Activated T-helper 1 cell treated with anti-CD3 and anti-CD28 coated beads, Interleukin-2, amount 50 U/mL, for 16 hours (primary cell): ENCODE measurements around the gene SPINK8.
"Not testable (repeated sequence)": the region's sequence is repeated elsewhere in the genome, so short reads cannot be mapped to it uniquely, and the experiment has no call there.

Source experiments
- DNase-seq, 2 donors: peaks; one replicate each; pipeline ENCODE4 v3.0.0-alpha.2; 2020; ENCODE audit warnings: low read depth in 1 of 2, low spot score in 1 of 2

The SPINK8 gene

GRCh38 chr3:48331706-48332435 is 1.6 kb downstream of the SPINK8 start:
- DNase-seq, result not testable (repeated sequence)

DNA sequence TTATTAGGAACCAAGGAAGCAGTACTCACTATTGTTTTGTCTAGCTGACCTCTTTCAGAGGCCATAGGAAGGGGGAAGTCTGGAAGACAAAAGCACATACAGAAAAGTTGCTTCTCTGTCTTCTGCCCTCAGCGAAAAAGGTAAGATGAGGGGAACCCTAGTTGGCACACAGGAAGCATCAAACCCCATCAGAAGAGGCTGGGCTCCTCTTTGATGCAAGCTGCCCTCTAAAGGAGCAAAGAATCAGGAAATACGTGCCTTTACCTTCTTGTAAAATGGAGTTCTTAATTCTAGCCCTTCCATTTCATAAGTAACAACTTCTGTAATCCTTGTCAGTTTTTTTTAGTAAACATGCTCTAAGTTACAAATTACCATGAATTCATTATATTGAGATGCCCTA is 12.5 kb downstream of the SPINK8 start:
- DNase-seq, result no peak

- DNase-seq, result no peak
These were observed 14.6 kb downstream of the SPINK8 start for GRCh38 chr3:48318713-48319468.

DNA sequence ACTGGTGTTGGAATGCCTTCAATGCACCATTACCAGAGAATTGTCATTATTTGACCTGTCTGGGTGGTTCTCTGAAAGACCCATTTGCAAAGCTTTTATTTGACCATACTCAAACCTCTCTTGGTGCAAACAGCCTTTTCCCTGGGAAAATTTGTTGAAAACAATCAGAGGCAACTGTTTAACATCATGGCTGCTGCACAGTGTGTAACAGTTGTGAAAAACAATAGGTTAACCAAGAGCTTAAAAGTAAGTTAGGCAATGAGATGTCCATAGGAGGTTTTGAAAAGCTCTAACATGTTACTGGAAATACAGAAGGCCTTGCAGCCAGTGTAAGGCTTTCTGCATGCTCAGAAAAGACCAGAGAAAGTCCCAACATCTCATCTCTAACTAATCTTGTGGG is 18.9 kb downstream of the SPINK8 start:
- DNase-seq, result no peak

- DNase-seq, result no peak
These were observed 26.5 kb downstream of the SPINK8 start for GRCh38 chr3:48306860-48307530.

DNA sequence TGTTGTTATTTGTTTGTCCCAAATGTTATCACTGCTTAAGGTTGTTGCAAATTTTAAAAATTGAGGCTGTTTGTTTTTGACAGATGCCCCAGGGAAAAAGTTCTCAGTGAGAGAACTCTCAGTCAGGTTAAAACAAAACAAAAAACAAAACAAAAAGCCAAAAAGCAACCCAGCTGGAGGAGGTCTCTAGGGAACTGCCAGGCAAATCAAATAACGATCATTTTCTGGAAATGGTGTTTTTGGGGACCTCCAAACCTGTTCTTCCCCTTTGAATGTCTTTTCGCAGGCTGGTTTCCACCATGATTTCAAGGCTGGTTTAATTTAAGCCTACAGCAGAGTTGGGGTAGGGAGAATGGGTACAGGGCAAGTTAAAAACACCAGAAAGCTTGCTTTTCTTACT is 27.2 kb downstream of the SPINK8 start:
- DNase-seq, result no peak

- no peak for DNase-seq
These were observed 28.1 kb downstream of the SPINK8 start for GRCh38 chr3:48305396-48305795.

DNA sequence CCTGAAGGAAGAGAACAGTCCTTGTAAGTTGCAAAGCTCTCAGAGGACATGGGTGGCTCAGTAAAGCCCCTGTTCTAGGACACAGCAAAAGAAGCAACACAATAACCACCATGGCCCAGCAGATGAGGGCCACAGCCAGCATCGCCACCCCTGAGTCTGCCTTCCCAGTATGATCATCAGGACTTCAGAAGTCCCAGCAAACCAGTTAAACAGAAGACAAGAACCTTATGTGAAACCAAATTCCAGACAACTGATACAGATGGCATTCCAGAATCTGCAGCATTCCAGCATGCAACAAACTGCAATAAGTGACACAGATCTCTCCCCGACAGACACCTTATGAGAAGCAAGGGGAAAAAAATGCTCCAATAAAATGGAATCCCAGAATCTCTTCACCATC is 30.4 kb downstream of the SPINK8 start:
- no peak for DNase-seq

- DNase-seq, result no peak
These were observed 31.7 kb downstream of the SPINK8 start for GRCh38 chr3:48301800-48302166.

DNA sequence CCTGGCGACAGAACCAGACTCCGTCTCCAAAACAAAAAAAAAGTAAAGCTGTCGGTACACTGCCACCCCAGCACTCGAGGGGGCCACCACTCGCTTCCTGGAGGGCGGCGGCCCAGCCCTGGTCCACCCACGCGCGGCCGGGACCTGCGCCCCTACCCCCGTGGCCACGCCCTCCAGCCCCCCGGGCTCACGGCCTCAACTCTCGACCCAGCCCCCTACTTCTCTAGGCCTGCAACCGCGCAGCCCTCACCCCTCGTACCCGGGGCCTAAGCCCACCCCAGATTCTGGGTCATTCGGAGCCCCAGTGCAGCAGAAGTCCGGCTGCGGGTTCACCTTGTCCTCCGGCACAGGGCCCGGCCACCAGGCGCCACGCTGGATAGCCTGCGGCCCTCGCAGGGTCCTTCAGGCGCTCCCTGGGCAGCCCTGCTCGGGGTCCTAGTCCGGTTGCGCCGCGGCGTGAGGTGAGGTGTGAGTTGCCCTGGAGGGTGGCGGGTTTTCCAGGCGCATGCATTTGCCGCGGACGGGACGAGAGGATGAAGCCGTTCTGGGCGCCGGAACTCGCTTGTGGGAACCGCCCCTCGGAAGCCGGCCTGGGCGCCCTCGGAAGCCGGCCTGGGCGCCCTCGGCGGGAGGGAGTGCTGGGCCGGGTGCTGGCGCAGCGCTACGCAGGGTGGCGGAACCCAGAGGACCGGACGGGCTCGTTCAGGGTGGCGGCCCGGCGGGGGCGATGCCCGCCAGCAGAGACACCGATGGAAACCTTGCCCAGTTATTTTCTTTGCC is 32.3 kb downstream of the SPINK8 start, which contains the start of gene NME6:
Gene NME6 (minus strand): TSS at position 348 of the 780 bp plus-strand sequence.
- DNase-seq, result peak; percentile 84

- DNase-seq, result peak in 1 of 2 donors; percentile 4
These were observed 33.4 kb downstream of the SPINK8 start for GRCh38 chr3:48299746-48300712.

DNA sequence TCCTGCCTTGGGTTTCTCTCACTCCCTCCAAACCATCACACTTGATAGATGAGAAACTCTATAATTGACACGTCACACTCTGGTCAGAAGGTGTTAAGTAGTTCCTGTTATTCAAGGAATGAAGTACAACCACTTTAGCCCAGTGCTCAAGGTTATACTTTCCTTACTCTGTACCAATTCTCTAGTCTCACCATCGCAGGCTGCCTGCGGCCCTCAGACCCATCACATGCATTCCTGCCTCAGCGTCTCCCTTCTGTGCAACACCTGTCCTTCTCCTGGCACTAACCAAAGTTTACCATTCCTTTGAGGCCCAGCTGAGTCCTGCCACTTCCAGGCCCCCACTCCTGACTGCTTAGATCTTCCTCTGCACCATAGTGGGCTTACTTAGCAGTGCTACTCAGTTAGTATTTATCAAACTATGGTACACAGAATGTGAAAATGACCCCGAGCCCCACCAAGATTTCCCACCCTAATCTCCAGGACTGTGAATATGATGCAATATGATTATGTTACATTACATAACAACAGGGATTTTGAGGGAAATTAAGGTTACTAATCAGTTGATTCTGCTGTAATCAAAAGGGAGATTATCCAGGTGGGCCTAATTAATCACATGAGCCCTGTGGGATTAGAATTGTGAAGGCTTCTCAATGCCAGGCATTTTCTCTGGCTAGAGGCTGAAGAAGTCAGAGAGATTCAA is 36.2 kb downstream of the SPINK8 start:
- DNase-seq, result no peak

- DNase-seq, result no peak
These were observed 36.8 kb downstream of the SPINK8 start for GRCh38 chr3:48296699-48297098.

- DNase-seq, result no peak
These were observed 38.7 kb downstream of the SPINK8 start for GRCh38 chr3:48294611-48295263.

- DNase-seq, result no peak
These were observed 43.8 kb downstream of the SPINK8 start for GRCh38 chr3:48289659-48290058.

GRCh38 chr3:48287034-48287433 is 46.4 kb downstream of the SPINK8 start:
- DNase-seq, result no peak

DNA sequence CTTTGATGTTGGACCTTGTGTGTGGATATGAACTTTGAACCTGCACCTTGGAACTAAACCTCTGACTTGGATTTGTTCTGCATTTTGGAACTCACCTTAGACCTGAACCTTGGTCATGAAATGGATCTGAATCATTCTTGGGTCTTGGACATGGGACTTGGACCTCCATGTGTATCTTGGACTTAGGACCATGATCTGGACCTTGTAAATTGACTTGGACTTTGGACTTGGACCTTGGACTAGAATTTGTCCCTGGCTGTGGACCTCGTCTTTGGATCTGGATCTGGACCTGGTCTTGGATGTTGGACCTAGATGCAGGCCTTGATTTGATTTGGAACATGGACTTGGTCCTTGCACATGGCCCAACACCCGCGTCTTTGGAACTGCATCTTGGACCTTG is 47.2 kb downstream of the SPINK8 start:
- DNase-seq, result no peak

DNA sequence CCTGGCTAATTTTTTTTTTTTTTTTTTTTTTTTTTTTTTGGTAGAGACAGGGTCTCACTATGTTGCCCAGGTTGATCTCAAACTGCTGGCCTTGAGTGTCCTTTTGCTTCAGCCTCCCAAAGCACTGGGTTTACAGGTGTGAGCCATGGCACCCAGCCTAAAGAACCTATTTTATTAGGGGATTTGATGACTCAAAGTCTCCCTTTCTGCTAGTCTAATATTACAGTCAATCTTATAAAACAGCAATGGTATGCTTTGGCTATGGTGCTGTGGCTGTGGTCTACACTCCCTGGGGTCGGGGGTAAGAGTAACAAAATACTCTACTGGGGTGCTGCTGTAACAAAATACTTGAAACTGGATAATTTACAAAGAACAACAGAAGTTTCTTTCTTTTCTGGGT is 47.8 kb downstream of the SPINK8 start:
- no peak for DNase-seq

- no peak for DNase-seq
These were observed 48.3 kb downstream of the SPINK8 start for GRCh38 chr3:48285132-48285531.
